ENCODE measurements around the gene KCNIP2.
A peak's percentile ranks its signal among the peaks of the same experiment; 100 is the strongest.

The KCNIP2 gene

DNA sequence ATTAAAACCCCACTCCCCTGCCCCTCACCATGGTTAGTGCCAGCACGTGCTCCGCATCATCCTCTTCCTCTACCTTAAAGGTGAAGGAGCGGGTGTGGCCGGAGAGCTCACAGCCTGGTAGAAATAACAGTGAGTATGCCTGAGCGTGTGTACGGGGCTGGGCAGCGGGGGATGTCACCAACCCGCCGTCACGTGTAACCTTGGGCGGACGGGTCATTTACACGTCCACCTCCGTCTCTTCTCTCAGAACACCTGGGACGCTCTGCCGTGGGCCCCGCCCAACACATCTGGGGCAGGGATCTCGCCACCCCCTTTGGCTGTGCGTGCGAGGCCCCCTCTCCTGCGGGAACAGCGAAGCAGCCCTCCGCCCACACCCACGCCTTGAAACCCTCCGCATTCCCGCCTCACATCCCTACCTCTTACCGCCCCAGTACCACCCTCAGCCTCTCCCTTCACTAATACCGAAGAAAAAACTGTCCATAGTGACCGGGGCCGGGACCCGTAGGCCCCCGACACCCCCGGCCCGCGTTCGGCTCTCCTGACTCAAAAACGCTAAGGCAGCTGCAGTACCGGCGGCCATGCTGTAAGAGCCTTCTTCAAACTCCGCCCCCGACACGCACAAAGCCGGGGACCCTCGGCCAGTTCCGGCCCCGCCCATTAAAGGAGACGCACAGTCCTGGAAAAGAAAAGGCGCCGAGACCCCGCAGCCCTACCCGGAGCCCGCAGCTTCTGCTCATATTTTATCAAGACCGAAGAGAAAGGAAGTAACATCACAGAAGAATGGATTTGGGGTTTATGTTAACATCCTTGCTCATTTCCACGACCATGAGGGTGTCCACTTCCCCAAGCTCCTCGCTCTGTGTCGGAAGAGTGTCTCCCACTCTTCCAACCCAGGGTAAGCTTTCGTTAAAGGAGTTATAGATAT, 60.5 kb downstream of the KCNIP2 start, which contains the start of gene NPM3:
Gene NPM3, minus strand, starts transcription at position 636 of the 925 bp plus-strand sequence. Its CDS starts 56 bp downstream, at position 580.
- peak; percentile 92 for DNase-seq (ENCODE audit: low spot score)

DNA sequence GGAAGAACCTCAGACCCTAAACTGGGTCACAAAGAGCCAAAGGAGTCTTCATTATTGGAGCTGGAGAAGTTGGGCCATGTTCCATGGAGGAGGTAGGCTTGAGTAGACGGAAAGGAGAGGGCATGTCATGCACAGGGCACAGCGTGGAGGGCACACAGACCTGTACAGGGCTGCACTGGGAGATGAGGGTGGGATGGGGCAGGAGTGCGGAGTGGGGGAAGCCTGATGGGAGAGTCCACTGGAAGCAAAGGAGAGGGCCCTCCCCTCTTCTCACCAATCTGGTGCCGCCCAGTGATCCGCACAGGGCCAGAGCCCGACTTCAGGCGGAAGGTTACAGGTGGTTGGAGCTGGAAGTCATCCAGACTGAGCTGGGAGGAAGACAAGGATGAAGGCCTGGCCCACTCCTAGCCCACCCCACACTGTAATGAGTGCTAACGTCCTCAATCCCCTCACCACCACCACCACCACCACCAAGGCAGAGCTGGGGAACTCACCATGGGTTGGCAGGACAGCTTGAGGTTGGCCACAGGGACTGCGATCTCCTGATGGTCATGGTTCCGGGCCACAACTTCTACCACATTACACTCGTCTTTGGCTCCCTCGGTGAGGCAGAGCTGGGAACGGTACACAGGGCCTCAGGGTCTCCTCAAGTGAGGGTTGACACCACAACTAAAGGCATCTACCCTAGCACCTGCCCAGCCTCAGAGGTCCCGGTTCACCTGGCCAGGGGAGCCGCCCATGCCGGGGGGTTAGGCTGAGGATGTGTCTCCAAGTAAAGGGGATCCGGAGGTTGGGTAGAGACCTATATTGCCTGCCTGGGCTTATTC, 61.4 kb downstream of the KCNIP2 start:
- DNase-seq (ENCODE audit: low spot score) = no peak

DNA sequence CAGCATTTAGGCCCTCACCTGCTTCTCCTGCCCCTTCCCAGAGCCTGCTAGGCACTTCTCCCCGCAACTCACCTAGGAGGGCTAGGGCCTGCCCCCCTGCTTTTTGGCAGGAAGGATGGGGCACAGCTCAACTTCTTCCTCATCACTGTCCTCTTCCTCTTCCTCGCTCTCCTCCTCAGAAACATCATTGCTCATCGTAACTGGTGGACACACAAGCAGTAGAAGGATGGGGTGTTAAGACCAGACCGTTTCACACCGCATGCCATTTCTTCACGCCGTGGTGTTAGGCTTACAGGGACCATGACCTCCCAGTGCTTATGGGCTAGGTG, 62.0 kb downstream of the KCNIP2 start:
- no peak for DNase-seq (ENCODE audit: low spot score)

DNA sequence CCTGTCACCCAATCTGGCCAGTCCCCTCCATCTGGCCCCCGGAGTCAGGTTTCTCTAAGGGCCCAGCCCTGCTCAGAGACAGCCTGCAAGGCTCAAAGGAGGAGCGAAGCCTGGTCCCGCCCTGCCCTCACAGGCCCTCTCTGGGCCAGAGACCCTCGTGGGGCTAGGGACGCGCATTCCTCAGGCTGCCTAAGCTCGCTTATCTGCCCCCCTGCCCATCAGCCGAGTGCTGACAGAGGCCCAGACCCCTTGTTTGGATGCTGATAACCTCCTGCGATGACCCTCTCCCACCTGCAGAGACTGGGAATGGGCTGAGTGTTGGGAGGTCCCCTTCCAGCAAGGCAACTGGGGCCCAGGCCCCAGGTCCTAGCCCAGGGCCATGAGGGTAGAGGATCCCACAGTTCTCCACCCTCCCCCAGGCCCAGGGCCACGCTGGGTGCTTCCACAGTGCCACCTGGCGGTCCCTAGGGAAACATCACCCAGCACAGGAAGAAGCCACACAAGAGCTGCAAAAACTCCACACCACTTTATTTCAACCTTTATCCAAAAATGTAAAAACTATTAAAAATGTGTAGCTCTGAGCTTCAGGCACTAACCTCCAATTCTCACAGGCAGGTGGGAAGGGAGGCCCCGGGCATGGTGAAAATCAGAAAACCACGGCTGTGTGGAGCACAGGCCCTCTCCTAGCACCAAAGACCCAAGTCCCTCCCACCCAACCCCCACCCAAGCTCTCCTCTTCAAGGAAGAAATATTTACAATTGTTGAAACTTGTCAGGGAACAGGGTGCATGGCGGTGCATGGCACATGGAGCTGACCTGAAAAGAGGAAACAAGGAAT, 62.6 kb downstream of the KCNIP2 start:
- peak; percentile 86 for DNase-seq (ENCODE audit: low spot score)

GRCh38 chr10:101780187-101780817, 63.3 kb downstream of the KCNIP2 start:
- DNase-seq (ENCODE audit: low spot score) = no peak

GRCh38 chr10:101779544-101780186, 63.9 kb downstream of the KCNIP2 start:
- peak; percentile 76 for DNase-seq (ENCODE audit: low spot score)

- no peak for DNase-seq (ENCODE audit: low spot score)
These were observed 64.6 kb downstream of the KCNIP2 start for GRCh38 chr10:101778781-101779543.

- DNase-seq (ENCODE audit: low spot score) = no peak
These were observed 65.3 kb downstream of the KCNIP2 start for GRCh38 chr10:101778151-101778780.

- no peak for DNase-seq (ENCODE audit: low spot score)
These were observed 65.9 kb downstream of the KCNIP2 start for GRCh38 chr10:101777619-101778145.

DNA sequence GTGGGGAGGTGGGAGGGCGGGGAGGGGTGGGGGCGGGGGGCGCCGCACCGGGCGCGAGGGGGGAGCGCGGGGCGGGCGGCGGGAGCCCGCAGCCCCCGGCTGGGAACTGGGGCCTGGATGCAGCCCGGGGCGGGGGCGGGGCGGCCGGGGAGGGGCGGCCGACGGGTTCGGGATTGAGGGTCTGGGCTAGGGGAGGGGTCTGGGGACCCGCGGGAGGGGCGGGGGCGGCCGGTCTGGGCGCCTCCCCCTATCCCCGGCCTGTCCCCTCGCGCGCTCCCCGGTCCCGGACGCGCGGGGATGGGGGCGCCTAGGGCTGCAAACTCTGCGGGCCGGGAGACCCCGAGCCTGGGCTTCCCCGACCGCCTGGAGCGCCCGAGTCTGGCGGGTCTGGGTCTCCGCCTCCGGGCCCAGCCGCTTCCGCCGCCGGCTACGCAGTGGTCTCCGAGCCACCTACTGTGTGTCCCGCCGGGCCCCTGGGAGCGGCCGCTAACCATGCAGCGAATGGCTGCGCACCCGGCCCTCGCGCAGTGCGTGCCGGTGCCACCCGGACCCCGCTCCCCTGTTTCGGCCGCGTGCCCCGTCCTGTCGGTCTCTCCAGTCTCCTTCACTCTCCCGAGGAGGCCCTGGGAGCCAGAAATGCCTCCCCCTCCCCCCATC, 67.3 kb downstream of the KCNIP2 start:
- no peak for DNase-seq (ENCODE audit: low spot score)
